Effector memory CD4-positive, alpha-beta T cell (primary cell): ENCODE data around the gene SLAMF7.

Experiments
- DNase-seq, 3 donors: peaks; one replicate each; pipeline ENCODE4 v3.0.0-alpha.2; 2020
- H3K27ac ChIP-seq: 2 replicates; pipeline ENCODE4 v1.7.0; 2013; ENCODE audit warnings: mild to moderate bottlenecking, low read length, moderate library complexity; ENCODE audit not compliant: insufficient read depth, poor library complexity, severe bottlenecking
- H3K27me3 ChIP-seq: replicated peaks from 2 replicates; pipeline ENCODE4 v1.7.0; 2013; ENCODE audit warnings: mild to moderate bottlenecking, low read length; ENCODE audit not compliant: insufficient read depth, control insufficient read depth, poor library complexity, severe bottlenecking
- H3K36me3 ChIP-seq: 2 replicates; pipeline ENCODE4 v1.7.0; 2013; ENCODE audit warnings: mild to moderate bottlenecking, low read length, moderate library complexity; ENCODE audit not compliant: control insufficient read depth, insufficient read depth
- H3K4me1 ChIP-seq: 2 replicates; pipeline ENCODE4 v1.7.0; 2013; ENCODE audit warnings: low read length, mild to moderate bottlenecking; ENCODE audit not compliant: control insufficient read depth, insufficient read depth, poor library complexity, severe bottlenecking
- H3K4me3 ChIP-seq: 2 replicates; pipeline ENCODE4 v1.7.0; 2013; ENCODE audit warnings: low read length, low read depth, mild to moderate bottlenecking; ENCODE audit not compliant: insufficient read depth, poor library complexity, severe bottlenecking
- H3K9me3 ChIP-seq: 2 replicates; pipeline ENCODE4 v1.7.0; 2013; ENCODE audit warnings: mild to moderate bottlenecking, low read length, moderate library complexity; ENCODE audit not compliant: control insufficient read depth

SLAMF7 gene

DNA sequence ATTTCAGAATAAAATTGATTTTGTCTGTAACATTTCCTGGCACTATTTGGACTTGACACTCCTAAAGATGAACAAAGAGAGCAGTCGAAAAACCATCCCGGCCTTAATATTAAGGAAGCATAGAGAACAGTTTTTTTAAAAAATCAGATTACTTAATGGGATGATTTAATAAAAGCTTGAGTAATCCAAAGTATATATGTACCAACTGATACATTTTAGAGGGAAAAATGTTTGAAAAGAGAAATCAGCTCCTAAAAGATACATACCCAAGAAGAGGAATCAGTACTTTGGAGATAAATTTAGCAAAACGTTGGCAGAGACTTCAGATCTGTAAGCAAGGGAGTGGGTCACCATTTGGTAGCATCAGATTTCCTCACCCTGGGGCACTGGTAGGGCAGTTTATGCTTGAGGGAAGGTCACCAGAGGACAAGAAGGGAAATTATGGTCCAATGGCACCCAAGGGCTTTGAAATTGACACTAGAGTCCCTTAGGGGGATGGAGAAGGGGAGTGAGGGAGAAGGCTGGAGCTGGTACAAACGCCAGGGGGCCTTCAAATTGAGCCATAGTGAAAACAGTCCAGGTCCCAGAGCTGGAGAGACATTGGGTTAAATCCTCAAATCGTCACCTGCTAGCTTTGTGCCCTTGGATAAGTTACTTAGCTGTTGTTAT lies 5.9 kb downstream of the SLAMF7 start:
- Histone ChIP-seq H3K27ac (no peak overlapping the region), H3K4me1 (no peaks in the 10 kb centered on the region), H3K4me3 (no peak overlapping the region), H3K27me3 (no peaks in the 10 kb centered on the region), H3K9me3 (no peaks in the 10 kb centered on the region), H3K36me3 (no peaks in the 10 kb centered on the region)
- no peak for DNase-seq

GRCh38 chr1:160745551-160745950 lies 6.5 kb downstream of the SLAMF7 start:
- Histone ChIP-seq H3K9me3 (no peaks in the 10 kb centered on the region), H3K27me3 (no peaks in the 10 kb centered on the region), H3K36me3 (no peaks in the 10 kb centered on the region), H3K27ac (no peak overlapping the region), H3K4me3 (no peak overlapping the region), H3K4me1 (no peaks in the 10 kb centered on the region)
- DNase-seq, result no peak

- Histone ChIP-seq H3K9me3 (no peaks in the 10 kb centered on the region), H3K27ac (no peak overlapping the region), H3K4me1 (no peaks in the 10 kb centered on the region), H3K4me3 (no peak overlapping the region), H3K36me3 (no peaks in the 10 kb centered on the region), H3K27me3 (no peaks in the 10 kb centered on the region)
- no peak for DNase-seq
Measured at GRCh38 chr1:160746836-160747500, 7.9 kb downstream of the SLAMF7 start.

- Histone ChIP-seq H3K4me1 (no peaks in the 10 kb centered on the region), H3K36me3 (no peaks in the 10 kb centered on the region)
Measured at GRCh38 chr1:160747717-160748116, 8.7 kb downstream of the SLAMF7 start.

DNA sequence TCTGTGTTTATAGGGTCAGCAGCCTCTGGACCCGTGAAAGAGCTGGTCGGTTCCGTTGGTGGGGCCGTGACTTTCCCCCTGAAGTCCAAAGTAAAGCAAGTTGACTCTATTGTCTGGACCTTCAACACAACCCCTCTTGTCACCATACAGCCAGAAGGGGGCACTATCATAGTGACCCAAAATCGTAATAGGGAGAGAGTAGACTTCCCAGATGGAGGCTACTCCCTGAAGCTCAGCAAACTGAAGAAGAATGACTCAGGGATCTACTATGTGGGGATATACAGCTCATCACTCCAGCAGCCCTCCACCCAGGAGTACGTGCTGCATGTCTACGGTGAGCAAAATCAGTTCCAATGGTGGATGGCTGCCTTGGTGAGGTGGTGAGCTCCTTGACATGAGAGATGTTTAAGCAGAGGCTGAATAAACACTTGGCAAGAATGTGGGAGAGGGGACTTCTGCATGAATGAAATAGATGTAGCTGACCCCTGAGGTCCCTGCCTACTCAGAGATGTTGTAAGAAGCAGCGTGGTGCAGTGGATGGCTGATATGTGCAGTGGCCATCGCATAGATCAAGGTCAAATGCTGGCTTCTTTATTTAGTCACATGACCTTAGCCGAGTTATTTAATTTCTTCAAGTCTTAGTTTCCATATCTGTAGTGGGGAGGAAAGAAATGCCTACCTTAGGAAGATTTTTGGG lies 9.3 kb downstream of the SLAMF7 start:
- Histone ChIP-seq H3K27me3 (no peaks in the 10 kb centered on the region), H3K4me3 (no peak overlapping the region), H3K9me3 (no peaks in the 10 kb centered on the region), H3K4me1 (no peaks in the 10 kb centered on the region), H3K36me3 (no peaks in the 10 kb centered on the region), H3K27ac (no peak overlapping the region)
- no peak for DNase-seq

More at GRCh38 chr1:160747717-160748116, 8.7 kb downstream of the SLAMF7 start:
- Histone ChIP-seq H3K27ac (no peak overlapping the region), H3K9me3 (no peaks in the 10 kb centered on the region), H3K27me3 (no peaks in the 10 kb centered on the region), H3K4me3 (no peak overlapping the region)
- no peak for DNase-seq

DNA sequence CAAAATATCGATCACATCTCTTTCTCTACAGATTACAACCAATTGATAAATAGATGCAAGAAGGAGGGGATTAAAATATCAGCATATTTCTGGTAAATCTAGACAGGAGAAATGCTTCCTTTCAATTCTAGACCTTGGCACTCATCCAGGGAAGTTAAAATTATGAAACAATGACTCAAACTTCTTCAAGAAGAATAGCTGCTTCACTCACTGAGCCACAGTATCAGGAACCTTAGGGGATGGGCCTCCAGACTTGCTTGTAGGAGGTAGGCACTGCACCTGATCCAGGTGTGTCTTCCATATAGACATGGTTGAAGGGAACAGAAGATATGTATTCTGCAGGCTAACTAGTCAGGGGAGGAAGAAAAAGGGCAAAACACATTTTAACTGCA lies 9.8 kb downstream of the SLAMF7 start:
- Histone ChIP-seq H3K27ac (no peak overlapping the region), H3K4me3 (no peak overlapping the region), H3K27me3 (no peaks in the 10 kb centered on the region), H3K36me3 (no peaks in the 10 kb centered on the region), H3K9me3 (no peaks in the 10 kb centered on the region), H3K4me1 (no peaks in the 10 kb centered on the region)
- no peak for DNase-seq

DNA sequence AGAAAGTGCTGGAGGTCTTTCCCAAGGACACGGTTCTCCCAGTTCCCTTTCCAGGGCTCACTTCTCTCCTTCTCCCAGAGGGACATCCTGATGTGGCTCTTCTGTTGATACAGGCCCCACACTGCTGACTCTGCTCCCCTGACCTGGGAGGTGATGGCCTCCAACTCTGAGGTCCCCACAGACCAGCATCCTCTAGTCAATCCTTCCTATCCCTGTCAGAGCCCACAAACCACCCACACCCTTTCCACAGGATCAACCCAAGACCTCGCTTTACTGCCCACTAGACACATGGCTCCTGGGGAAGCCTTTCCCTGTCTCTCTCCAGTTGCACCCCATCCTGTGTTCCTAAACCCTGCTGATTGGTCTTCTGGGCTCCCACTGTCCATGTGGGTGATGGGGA lies 11.6 kb downstream of the SLAMF7 start:
- no peak for DNase-seq
- Histone ChIP-seq H3K4me1 (no peaks in the 10 kb centered on the region), H3K4me3 (no peak overlapping the region), H3K9me3 (no peaks in the 10 kb centered on the region), H3K36me3 (no peaks in the 10 kb centered on the region), H3K27ac (no peak overlapping the region), H3K27me3 (no peaks in the 10 kb centered on the region)

GRCh38 chr1:160752406-160752805 lies 13.4 kb downstream of the SLAMF7 start:
- no peak for DNase-seq
- H3K4me1 ChIP-seq, result no peaks in the 10 kb centered on the region
- no peaks in the 10 kb centered on the region for H3K36me3 ChIP-seq
- H3K27ac ChIP-seq, result no peak overlapping the region
- H3K9me3 ChIP-seq, result no peaks in the 10 kb centered on the region
- no peak overlapping the region for H3K4me3 ChIP-seq
- H3K27me3 ChIP-seq, result no peaks in the 10 kb centered on the region

DNA sequence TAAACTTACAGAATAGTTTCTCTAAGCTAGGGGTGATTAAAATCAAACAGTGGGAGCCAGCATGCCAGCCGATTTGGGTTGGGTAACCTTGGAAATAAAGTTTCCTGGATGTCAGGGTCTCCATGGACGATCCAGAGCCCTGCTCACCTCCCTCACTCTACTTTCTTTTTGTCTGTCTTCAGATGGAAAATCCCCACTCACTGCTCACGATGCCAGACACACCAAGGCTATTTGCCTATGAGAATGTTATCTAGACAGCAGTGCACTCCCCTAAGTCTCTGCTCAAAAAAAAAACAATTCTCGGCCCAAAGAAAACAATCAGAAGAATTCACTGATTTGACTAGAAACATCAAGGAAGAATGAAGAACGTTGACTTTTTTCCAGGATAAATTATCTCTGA lies 13.9 kb downstream of the SLAMF7 start:
- Histone ChIP-seq H3K27me3 (no peaks in the 10 kb centered on the region), H3K9me3 (no peaks in the 10 kb centered on the region), H3K4me1 (no peaks in the 10 kb centered on the region), H3K27ac (no peak overlapping the region), H3K36me3 (no peaks in the 10 kb centered on the region), H3K4me3 (no peak overlapping the region)
- DNase-seq, result no peak

DNA sequence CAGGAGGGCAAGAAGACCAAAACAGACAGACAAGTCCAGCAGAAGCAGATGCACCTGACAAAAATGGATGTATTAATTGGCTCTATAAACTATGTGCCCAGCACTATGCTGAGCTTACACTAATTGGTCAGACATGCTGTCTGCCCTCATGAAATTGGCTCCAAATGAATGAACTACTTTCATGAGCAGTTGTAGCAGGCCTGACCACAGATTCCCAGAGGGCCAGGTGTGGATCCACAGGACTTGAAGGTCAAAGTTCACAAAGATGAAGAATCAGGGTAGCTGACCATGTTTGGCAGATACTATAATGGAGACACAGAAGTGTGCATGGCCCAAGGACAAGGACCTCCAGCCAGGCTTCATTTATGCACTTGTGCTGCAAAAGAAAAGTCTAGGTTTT lies 14.5 kb downstream of the SLAMF7 start:
- DNase-seq, result no peak
- Histone ChIP-seq H3K4me1 (no peaks in the 10 kb centered on the region), H3K27me3 (no peaks in the 10 kb centered on the region), H3K36me3 (no peaks in the 10 kb centered on the region), H3K4me3 (no peak overlapping the region), H3K9me3 (no peaks in the 10 kb centered on the region), H3K27ac (no peak overlapping the region)
